HCT116 (cell line): ENCODE results near the gene KCND3. TPM values are rescaled to one million over a fixed set of nuclear protein-coding genes. Genes with fewer than 3 reads are reported as not detected.

Experiments
- ATAC-seq: fragments of 200-7000 bp; cut with Tn5 transposase; 2 replicates; pipeline ENCODE4 v1.9.1; 2020; ENCODE audit warnings: mild to moderate bottlenecking, moderate library complexity
- BruUV-seq: library from RNA; stranded (reverse); fragments of 400-500 nt; replicated peaks from 2 replicates; lab custom pipeline; 2021; lab: Mats Ljungman, UMichigan
- CTCF ChIA-PET: fragments of 300-600 bp; sonication (Branson Sonifier 250); formaldehyde crosslinking; loops from one replicate; lab custom pipeline; 2021; ENCODE audit warnings: antibody characterized with exemption; lab: Charles Lee
- POLR2A ChIA-PET: fragments of 300-600, 350-600 bp; sonication (Branson Sonifier 250); formaldehyde crosslinking; loops from one replicate; lab custom pipeline; 2021; ENCODE audit warnings: antibody characterized with exemption; lab: Charles Lee
- RAD21 ChIA-PET, 2 experiments: fragments of 300-600 bp; sonication (Branson Sonifier 250); formaldehyde crosslinking; loops; one replicate each; lab custom pipeline; 2023; ENCODE audit warnings: low total read pairs in 2 of 2; ENCODE audit not compliant: uncharacterized antibody in 2 of 2, unreplicated experiment in 2 of 2, low non-redundant PET in 1 of 2; lab: Charles Lee
- DNase-seq: peaks from one replicate; pipeline ENCODE4 v3.0.0-alpha.2; 2010; ENCODE audit warnings: low read depth, low spot score
- H2AFZ ChIP-seq: fragments of 200-600 bp; shearing (Covaris generic), sonication (generic); 2 replicates; pipeline ENCODE4 v1.6.1; 2017; ENCODE audit warnings: low read depth, mixed run types, mixed read lengths, antibody characterized with exemption, low read length; ENCODE audit not compliant: poor library complexity, severe bottlenecking
- H3K27ac ChIP-seq: 2 replicates; pipeline ENCODE4 v1.5.1; 2012; ENCODE audit warnings: low read depth, low read length
- H3K27me3 ChIP-seq: fragments of 200-600 bp; sonication (generic); 2 replicates; pipeline ENCODE4 v1.6.1; 2016; ENCODE audit warnings: mixed run types, low read length, mixed read lengths; ENCODE audit not compliant: insufficient read depth
- H3K36me3 ChIP-seq, 2 experiments: fragments of 200-500 bp in 1 of 2; fragments of 200-600 bp in 1 of 2; sonication (Bioruptor generic) in 1 of 2; sonication (generic) in 1 of 2; 2 replicates each; pipeline versions ENCODE4 v1.5.1 to v1.6.1; 2014 to 2016; ENCODE audit warnings: low read length in 2 of 2, inconsistent platforms in 1 of 2, mixed read lengths in 1 of 2, mixed run types in 1 of 2; ENCODE audit not compliant: insufficient read depth in 2 of 2, control insufficient read depth in 1 of 2
- H3K4me1 ChIP-seq, 2 experiments: fragments of 200-600 bp in 1 of 2; sonication (generic) in 1 of 2; 2 replicates each; pipeline versions ENCODE4 v1.5.1 to v1.6.1; 2012 to 2017; ENCODE audit warnings: low read length in 2 of 2, inconsistent platforms in 1 of 2, mild to moderate bottlenecking in 1 of 2, mixed read lengths in 1 of 2, mixed run types in 1 of 2, moderate library complexity in 1 of 2; ENCODE audit not compliant: insufficient read depth in 2 of 2, control insufficient read depth in 1 of 2
- H3K4me2 ChIP-seq: fragments of 200-600 bp; sonication (generic); 2 replicates; pipeline ENCODE4 v1.6.1; 2017; ENCODE audit warnings: mixed run types, low read length, mixed read lengths
- H3K4me3 ChIP-seq, 2 experiments: fragments of 200-600 bp in 1 of 2; sonication (generic) in 1 of 2; replicated peaks in 1 of 2; 2 replicates each; pipeline ENCODE4 v1.5.1; 2011 to 2016; ENCODE audit warnings: low read length in 2 of 2, control low read depth in 1 of 2, low read depth in 1 of 2, mild to moderate bottlenecking in 1 of 2, mixed read lengths in 1 of 2, mixed run types in 1 of 2
- H3K79me2 ChIP-seq: fragments of 200-600 bp; sonication (generic); 2 replicates; pipeline ENCODE4 v1.6.1; 2017; ENCODE audit warnings: mild to moderate bottlenecking, mixed run types, low read length, moderate library complexity, mixed read lengths; ENCODE audit not compliant: insufficient read depth
- H3K9ac ChIP-seq: fragments of 200-600 bp; sonication (generic); 2 replicates; pipeline ENCODE4 v1.6.1; 2016; ENCODE audit warnings: low read length, mixed read lengths
- H3K9me2 ChIP-seq: fragments of 200-600 bp; sonication (generic), shearing (Covaris generic); 2 replicates; pipeline ENCODE4 v1.6.1; 2017; ENCODE audit warnings: mixed run types, mild to moderate bottlenecking, moderate library complexity; ENCODE audit not compliant: insufficient read depth
- H3K9me3 ChIP-seq, 2 experiments: fragments of 200-500 bp in 1 of 2; fragments of 200-600 bp in 1 of 2; sonication (Bioruptor generic) in 1 of 2; sonication (generic) in 1 of 2; 2 replicates each; pipeline ENCODE4 v1.6.1; 2014 to 2017; ENCODE audit warnings: low read length in 2 of 2, mixed read lengths in 2 of 2, inconsistent platforms in 1 of 2, low read depth in 1 of 2, mild to moderate bottlenecking in 1 of 2, mixed run types in 1 of 2, moderate library complexity in 1 of 2; ENCODE audit not compliant: control insufficient read depth in 1 of 2, insufficient read depth in 1 of 2
- H4K20me1 ChIP-seq: fragments of 200-600 bp; sonication (generic), shearing (Covaris generic); 2 replicates; pipeline ENCODE4 v1.6.1; 2017; ENCODE audit warnings: mixed run types, mild to moderate bottlenecking, moderate library complexity; ENCODE audit not compliant: insufficient read depth
- CEBPB ChIP-seq: IDR thresholded peaks from 2 replicates; pipeline ENCODE4 v1.6.1; 2012; ENCODE audit warnings: low read depth
- EGR1 ChIP-seq: IDR thresholded peaks from 2 replicates; pipeline ENCODE4 v1.6.1; 2012; ENCODE audit warnings: low read depth
- ELF1 ChIP-seq: IDR thresholded peaks from 2 replicates; pipeline ENCODE4 v1.6.1; 2012; ENCODE audit warnings: low read depth, borderline replicate concordance
- SP1 ChIP-seq: IDR thresholded peaks from 2 replicates; pipeline ENCODE4 v1.6.1; 2012; ENCODE audit warnings: low read depth
- SRF ChIP-seq: IDR thresholded peaks from 2 replicates; pipeline ENCODE4 v1.6.1; 2012; ENCODE audit warnings: low read depth
- TCF7L2 ChIP-seq: IDR thresholded peaks from 2 replicates; pipeline ENCODE4 v1.7.0; 2011; ENCODE audit warnings: borderline replicate concordance, inconsistent platforms; ENCODE audit not compliant: insufficient read depth, insufficient read length; ENCODE audit errors: extremely low read depth
- intact Hi-C: fragments of 100-400 bp; cut with micrococcal nuclease; formaldehyde crosslinking; loops from 2 replicates; pipeline ENCODE4 v1.10.0; 2022
- total RNA-seq: library from RNA; stranded (reverse); gene quantifications from one replicate; pipeline ENCODE4 v1.2.1, GENCODE V29; 2021; ENCODE audit not compliant: unreplicated experiment
- TF ChIP-seq, protein P1 (sequence below): IDR thresholded peaks from 2 replicates; pipeline ENCODE4 v1.6.1; 2012; ENCODE audit warnings: low read depth
- TF ChIP-seq, protein P2 (sequence below): IDR thresholded peaks from 2 replicates; pipeline ENCODE4 v1.6.1; 2012

The KCND3 gene
- total RNA-seq, 1 experiment from 2014 or later = 0.44 TPM

DNA sequence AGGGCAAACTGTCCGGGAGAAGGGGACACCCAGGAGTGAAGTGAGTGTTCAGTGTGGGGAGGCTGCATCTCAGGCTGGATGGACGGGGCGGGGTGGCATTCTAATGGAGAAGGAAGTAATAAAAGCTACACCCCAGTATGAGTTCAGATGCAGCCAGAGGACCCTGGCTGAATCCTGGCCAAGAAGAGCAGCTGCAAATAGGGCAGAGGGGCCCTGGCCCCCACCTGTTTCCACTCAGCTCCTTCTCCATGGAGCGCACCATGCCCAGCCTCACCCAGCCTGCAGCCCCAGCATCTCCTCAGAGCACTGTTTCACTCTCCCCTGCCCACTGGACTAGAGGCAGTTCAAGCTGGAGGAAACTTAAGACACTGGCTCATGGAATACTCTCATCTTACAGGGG lies 46.4 kb downstream of the KCND3 start:
- intact Hi-C loops = no loop called here
- no peak overlapping the region for H2AFZ ChIP-seq

DNA sequence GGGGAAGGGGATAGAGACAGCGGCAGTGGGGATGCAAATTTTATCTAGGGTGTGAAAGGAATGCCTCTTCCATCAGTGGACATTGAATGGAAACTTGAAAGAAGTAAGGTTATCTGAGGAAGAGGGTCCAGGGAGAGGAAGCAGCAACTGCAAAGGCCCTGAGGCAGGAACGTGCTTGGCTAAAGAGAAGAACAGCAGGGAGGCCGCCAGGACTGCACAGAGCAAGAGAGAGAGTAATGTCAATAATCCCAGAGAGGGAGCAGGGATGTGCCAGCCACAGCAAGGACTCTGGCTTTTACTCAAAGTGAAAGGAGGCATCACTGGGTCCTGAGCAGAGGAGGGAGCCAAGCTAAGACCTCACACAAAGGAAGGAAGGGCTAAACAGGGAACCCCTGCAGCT lies 50.9 kb downstream of the KCND3 start:
- Histone ChIP-seq H2AFZ (no peak overlapping the region), H4K20me1 (no peaks in the 10 kb centered on the region), H3K27me3 (peaks cover 19% of the 10 kb centered on the region), H3K4me3 (no peak overlapping the region), H3K27ac (no peak overlapping the region), H3K9me2 (no peaks in the 10 kb centered on the region), H3K79me2 (no peaks in the 10 kb centered on the region), H3K4me2 (no peak overlapping the region), H3K4me1 (peaks cover 3 to 7% of the 10 kb centered on the region in 2 experiments; a peak in 2 of 4 replicates), H3K36me3 (no peaks in the 10 kb centered on the region), H3K9ac (no peak overlapping the region), H3K9me3 (no peaks in the 10 kb centered on the region)
- intact Hi-C loops = no loop called here
- RAD21 ChIA-PET = no interaction called here
- ATAC-seq (no peak), DNase-seq (no peak)
- CTCF ChIA-PET = no interaction called here
- POLR2A ChIA-PET = no interaction called here
- BruUV-seq = no TSS peak
- TF ChIP-seq, protein P1, sequence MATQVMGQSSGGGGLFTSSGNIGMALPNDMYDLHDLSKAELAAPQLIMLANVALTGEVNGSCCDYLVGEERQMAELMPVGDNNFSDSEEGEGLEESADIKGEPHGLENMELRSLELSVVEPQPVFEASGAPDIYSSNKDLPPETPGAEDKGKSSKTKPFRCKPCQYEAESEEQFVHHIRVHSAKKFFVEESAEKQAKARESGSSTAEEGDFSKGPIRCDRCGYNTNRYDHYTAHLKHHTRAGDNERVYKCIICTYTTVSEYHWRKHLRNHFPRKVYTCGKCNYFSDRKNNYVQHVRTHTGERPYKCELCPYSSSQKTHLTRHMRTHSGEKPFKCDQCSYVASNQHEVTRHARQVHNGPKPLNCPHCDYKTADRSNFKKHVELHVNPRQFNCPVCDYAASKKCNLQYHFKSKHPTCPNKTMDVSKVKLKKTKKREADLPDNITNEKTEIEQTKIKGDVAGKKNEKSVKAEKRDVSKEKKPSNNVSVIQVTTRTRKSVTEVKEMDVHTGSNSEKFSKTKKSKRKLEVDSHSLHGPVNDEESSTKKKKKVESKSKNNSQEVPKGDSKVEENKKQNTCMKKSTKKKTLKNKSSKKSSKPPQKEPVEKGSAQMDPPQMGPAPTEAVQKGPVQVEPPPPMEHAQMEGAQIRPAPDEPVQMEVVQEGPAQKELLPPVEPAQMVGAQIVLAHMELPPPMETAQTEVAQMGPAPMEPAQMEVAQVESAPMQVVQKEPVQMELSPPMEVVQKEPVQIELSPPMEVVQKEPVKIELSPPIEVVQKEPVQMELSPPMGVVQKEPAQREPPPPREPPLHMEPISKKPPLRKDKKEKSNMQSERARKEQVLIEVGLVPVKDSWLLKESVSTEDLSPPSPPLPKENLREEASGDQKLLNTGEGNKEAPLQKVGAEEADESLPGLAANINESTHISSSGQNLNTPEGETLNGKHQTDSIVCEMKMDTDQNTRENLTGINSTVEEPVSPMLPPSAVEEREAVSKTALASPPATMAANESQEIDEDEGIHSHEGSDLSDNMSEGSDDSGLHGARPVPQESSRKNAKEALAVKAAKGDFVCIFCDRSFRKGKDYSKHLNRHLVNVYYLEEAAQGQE = no peak
- no peak for TF ChIP-seq TCF7L2
- no peak for TF ChIP-seq SP1
- TF ChIP-seq ELF1 = no peak
- no peak for TF ChIP-seq EGR1
- TF ChIP-seq, protein P2, sequence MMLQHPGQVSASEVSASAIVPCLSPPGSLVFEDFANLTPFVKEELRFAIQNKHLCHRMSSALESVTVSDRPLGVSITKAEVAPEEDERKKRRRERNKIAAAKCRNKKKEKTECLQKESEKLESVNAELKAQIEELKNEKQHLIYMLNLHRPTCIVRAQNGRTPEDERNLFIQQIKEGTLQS = no peak
- no peak for TF ChIP-seq SRF

More for the DNA sequence above, 46.4 kb downstream of the KCND3 start:
- Histone ChIP-seq H3K27me3 (peaks cover 26% of the 10 kb centered on the region), H3K4me2 (no peak overlapping the region), H3K79me2 (no peaks in the 10 kb centered on the region), H3K9me3 (no peaks in the 10 kb centered on the region), H3K27ac (no peak overlapping the region), H3K9ac (no peak overlapping the region), H3K4me3 (no peak overlapping the region), H3K9me2 (no peaks in the 10 kb centered on the region), H4K20me1 (no peaks in the 10 kb centered on the region), H3K36me3 (no peaks in the 10 kb centered on the region), H3K4me1 (no peaks in the 10 kb centered on the region)
- no peak for ATAC-seq
- CTCF ChIA-PET = no interaction called here
- RAD21 ChIA-PET = no interaction called here
- POLR2A ChIA-PET = no interaction called here
- BruUV-seq = no TSS peak
- no peak for TF ChIP-seq CEBPB
- no peak for DNase-seq
